B cell (primary cell): ENCODE measurements around the gene C1orf116.

Source experiments
- EZH2 ChIP-seq: IDR thresholded peaks from 2 replicates; pipeline ENCODE4 v1.6.1; 2012; ENCODE audit warnings: borderline replicate concordance, low read depth, mild to moderate bottlenecking, moderate library complexity, low read length; ENCODE audit not compliant: insufficient read depth, poor library complexity, severe bottlenecking
- TF ChIP-seq, protein P1 (sequence below): fragments of 200-600 bp; IDR thresholded peaks from one replicate; pipeline ENCODE4 v1.8.0; 2022; ENCODE audit warnings: antibody characterized with exemption, mild to moderate bottlenecking

- TF ChIP-seq, protein P1, sequence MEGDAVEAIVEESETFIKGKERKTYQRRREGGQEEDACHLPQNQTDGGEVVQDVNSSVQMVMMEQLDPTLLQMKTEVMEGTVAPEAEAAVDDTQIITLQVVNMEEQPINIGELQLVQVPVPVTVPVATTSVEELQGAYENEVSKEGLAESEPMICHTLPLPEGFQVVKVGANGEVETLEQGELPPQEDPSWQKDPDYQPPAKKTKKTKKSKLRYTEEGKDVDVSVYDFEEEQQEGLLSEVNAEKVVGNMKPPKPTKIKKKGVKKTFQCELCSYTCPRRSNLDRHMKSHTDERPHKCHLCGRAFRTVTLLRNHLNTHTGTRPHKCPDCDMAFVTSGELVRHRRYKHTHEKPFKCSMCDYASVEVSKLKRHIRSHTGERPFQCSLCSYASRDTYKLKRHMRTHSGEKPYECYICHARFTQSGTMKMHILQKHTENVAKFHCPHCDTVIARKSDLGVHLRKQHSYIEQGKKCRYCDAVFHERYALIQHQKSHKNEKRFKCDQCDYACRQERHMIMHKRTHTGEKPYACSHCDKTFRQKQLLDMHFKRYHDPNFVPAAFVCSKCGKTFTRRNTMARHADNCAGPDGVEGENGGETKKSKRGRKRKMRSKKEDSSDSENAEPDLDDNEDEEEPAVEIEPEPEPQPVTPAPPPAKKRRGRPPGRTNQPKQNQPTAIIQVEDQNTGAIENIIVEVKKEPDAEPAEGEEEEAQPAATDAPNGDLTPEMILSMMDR, result no peak
- TF ChIP-seq EZH2, result no peak
Observed at GRCh38 chr1:206975306-206975705, 57.2 kb downstream of the C1orf116 start.
